KMS-11 (cell line): ENCODE data around the gene VWA7.

Experiments
- H2AFZ ChIP-seq: fragments of 200-600 bp; sonication (generic); 2 replicates; pipeline ENCODE4 v1.6.1; 2016; ENCODE audit warnings: antibody characterized with exemption, mixed run types, low read depth
- H3K27ac ChIP-seq: fragments of 200-600 bp; sonication (generic); 2 replicates; pipeline ENCODE4 v1.6.1; 2016; ENCODE audit warnings: mild to moderate bottlenecking, mixed run types
- H3K27me3 ChIP-seq: fragments of 200-600 bp; sonication (generic); 2 replicates; pipeline ENCODE4 v1.6.1; 2017; ENCODE audit warnings: mild to moderate bottlenecking, low read depth, mixed run types, moderate library complexity; ENCODE audit not compliant: insufficient read depth
- H3K36me3 ChIP-seq: fragments of 200-600 bp; sonication (generic); 2 replicates; pipeline ENCODE4 v1.6.1; 2017; ENCODE audit warnings: mild to moderate bottlenecking, mixed run types; ENCODE audit not compliant: insufficient read depth
- H3K4me1 ChIP-seq: fragments of 200-600 bp; sonication (generic); 2 replicates; pipeline ENCODE4 v1.6.1; 2016; ENCODE audit warnings: mild to moderate bottlenecking, low read depth, mixed run types; ENCODE audit not compliant: poor library complexity, severe bottlenecking
- H3K4me2 ChIP-seq: fragments of 200-600 bp; sonication (generic); 2 replicates; pipeline ENCODE4 v1.7.0; 2016; ENCODE audit warnings: mild to moderate bottlenecking, mixed run types
- H3K4me3 ChIP-seq: fragments of 200-600 bp; sonication (generic); IDR thresholded peaks from 2 replicates; pipeline ENCODE4 v1.6.1; 2017; ENCODE audit warnings: low read depth, low read length, mixed read lengths; ENCODE audit not compliant: insufficient read depth
- H3K79me2 ChIP-seq: fragments of 200-600 bp; sonication (generic); 2 replicates; pipeline ENCODE4 v1.6.1; 2016; ENCODE audit warnings: low read depth, mixed run types; ENCODE audit not compliant: insufficient read depth
- H3K9ac ChIP-seq: fragments of 200-600 bp; sonication (generic); 2 replicates; pipeline ENCODE4 v1.6.1; 2016; ENCODE audit warnings: mild to moderate bottlenecking, mixed run types
- H4K20me1 ChIP-seq: fragments of 200-600 bp; sonication (generic); 2 replicates; pipeline ENCODE4 v1.6.1; 2016; ENCODE audit warnings: mild to moderate bottlenecking, mixed run types; ENCODE audit not compliant: insufficient read depth
- TF ChIP-seq, protein P1 (sequence below): fragments of 200-600 bp; sonication (generic); conservative IDR thresholded peaks from 2 replicates; pipeline ENCODE4 v1.6.1; 2017; ENCODE audit warnings: low read depth, mild to moderate bottlenecking, antibody characterized with exemption, low read length, moderate library complexity, mixed read lengths

Gene VWA7

GRCh38 chr6:31797588-31797987, 20.5 kb upstream of the VWA7 start:
- Histone ChIP-seq H3K27ac (no peak overlapping the region), H3K4me3 (no peak overlapping the region)

GRCh38 chr6:31796993-31797385, 19.9 kb upstream of the VWA7 start:
- TF ChIP-seq, protein P1, sequence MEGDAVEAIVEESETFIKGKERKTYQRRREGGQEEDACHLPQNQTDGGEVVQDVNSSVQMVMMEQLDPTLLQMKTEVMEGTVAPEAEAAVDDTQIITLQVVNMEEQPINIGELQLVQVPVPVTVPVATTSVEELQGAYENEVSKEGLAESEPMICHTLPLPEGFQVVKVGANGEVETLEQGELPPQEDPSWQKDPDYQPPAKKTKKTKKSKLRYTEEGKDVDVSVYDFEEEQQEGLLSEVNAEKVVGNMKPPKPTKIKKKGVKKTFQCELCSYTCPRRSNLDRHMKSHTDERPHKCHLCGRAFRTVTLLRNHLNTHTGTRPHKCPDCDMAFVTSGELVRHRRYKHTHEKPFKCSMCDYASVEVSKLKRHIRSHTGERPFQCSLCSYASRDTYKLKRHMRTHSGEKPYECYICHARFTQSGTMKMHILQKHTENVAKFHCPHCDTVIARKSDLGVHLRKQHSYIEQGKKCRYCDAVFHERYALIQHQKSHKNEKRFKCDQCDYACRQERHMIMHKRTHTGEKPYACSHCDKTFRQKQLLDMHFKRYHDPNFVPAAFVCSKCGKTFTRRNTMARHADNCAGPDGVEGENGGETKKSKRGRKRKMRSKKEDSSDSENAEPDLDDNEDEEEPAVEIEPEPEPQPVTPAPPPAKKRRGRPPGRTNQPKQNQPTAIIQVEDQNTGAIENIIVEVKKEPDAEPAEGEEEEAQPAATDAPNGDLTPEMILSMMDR, result no peak
- H3K79me2 ChIP-seq, result peaks cover 34% of the 10 kb centered on the region
- H3K4me1 ChIP-seq, result peaks cover 21% of the 10 kb centered on the region
- H3K36me3 ChIP-seq, result no peaks in the 10 kb centered on the region; the same call in 1 of the 2 replicates
- no peaks in the 10 kb centered on the region for H3K27me3 ChIP-seq
- H3K4me2 ChIP-seq, result no peak overlapping the region
- H4K20me1 ChIP-seq, result no peaks in the 10 kb centered on the region
- no peak overlapping the region for H2AFZ ChIP-seq
- H3K27ac ChIP-seq, result no peak overlapping the region
- H3K4me3 ChIP-seq, result no peak overlapping the region
- no peak overlapping the region for H3K9ac ChIP-seq

More at GRCh38 chr6:31797588-31797987, 20.5 kb upstream of the VWA7 start:
- Histone ChIP-seq H3K9ac (no peak overlapping the region), H4K20me1 (no peaks in the 10 kb centered on the region), H2AFZ (no peak overlapping the region), H3K4me1 (peaks cover 21% of the 10 kb centered on the region), H3K79me2 (peaks cover 34% of the 10 kb centered on the region), H3K4me2 (no peak overlapping the region), H3K27me3 (no peaks in the 10 kb centered on the region), H3K36me3 (no peaks in the 10 kb centered on the region; the same call in 1 of the 2 replicates)
- TF ChIP-seq, protein P1, result no peak

- Histone ChIP-seq H3K4me3 (no peak within 1 kb of the TSS), H3K4me1 (peaks cover 30% of the 10 kb centered on the region), H3K27me3 (no peaks in the 10 kb centered on the region), H3K27ac (peak within 1 kb of the TSS; percentile 82), H4K20me1 (no peaks in the 10 kb centered on the region), H3K36me3 (no peaks in the 10 kb centered on the region; the same call in 1 of the 2 replicates), H3K79me2 (peaks cover 30% of the 10 kb centered on the region), H3K4me2 (peak within 1 kb of the TSS; percentile 99), H2AFZ (peak within 1 kb of the TSS; percentile 67; the same call in 1 of the 2 replicates), H3K9ac (peak within 1 kb of the TSS; percentile 95)
- TF ChIP-seq, protein P1, result peak; percentile 54; the same call in 1 of the 2 replicates
These were observed 18.6 kb upstream of the VWA7 start, which contains the start of gene VARS1 for GRCh38 chr6:31795616-31796298. Gene VARS1, minus strand, starts transcription at chr6:31795752. Its CDS starts 535 bp downstream, at chr6:31795217.

DNA sequence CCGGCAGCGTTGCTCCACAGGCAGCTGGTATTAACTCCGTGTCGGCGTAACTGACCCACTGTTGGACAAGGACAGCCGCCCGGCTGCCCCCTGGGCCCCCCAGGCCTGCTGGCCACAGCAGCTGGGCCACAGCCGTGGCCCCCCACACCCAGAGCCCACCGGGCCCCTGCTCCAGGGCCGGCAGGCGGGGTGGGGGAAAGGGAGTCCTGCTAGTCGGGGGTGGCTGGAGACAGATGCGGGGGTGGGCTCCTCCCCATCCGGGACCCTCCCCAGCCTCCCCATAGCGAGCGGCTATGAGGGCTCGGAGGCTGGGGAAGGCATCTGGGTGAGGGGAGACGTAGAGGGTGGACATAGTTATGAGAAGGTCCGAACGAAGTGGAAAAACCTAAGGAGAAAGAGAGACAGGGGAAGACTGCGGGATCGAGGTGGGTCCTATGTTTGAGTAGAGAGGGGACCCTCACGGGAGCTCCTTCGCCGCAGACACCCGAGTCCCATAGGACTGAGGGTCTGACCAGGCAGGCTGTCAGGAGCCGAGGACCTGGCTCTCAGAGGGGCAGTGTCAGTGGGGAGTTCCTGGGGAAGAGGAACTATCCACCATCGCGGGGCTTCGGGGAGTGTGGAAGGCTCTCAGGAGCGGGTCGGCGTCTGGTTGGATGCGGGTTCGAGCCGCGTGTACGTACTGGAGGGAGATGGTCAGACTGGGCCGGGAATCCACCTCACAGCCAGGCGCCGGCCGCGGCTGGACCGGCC, 17.9 kb upstream of the VWA7 start:
- Histone ChIP-seq H3K27ac (peak overlapping the region; percentile 82), H3K4me3 (no peak overlapping the region), H3K27me3 (no peaks in the 10 kb centered on the region), H3K9ac (peak overlapping the region; percentile 95), H4K20me1 (no peaks in the 10 kb centered on the region), H2AFZ (peak overlapping the region; percentile 67; the same call in 1 of the 2 replicates), H3K36me3 (no peaks in the 10 kb centered on the region; the same call in 1 of the 2 replicates), H3K4me1 (peaks cover 37% of the 10 kb centered on the region), H3K79me2 (peaks cover 37% of the 10 kb centered on the region), H3K4me2 (peak overlapping the region; percentile 99)
- TF ChIP-seq, protein P1, result no peak
